Liver (tissue), 9 donors: ENCODE data around the gene TRIM9. TPM values are rescaled to one million over a fixed set of nuclear protein-coding genes. Genes with fewer than 3 reads are reported as not detected.
"Not testable (repeated sequence)": the region's sequence is repeated elsewhere in the genome, so short reads cannot be mapped to it uniquely, and the experiment has no call there.

Source experiments
- DNase-seq: peaks from one replicate; pipeline ENCODE4 v3.0.0-alpha.2; 2017; ENCODE audit warnings: low spot score
- H3K27ac ChIP-seq, 2 donors: one replicate each; pipeline ENCODE4 v1.7.0; 2013; ENCODE audit warnings: inconsistent platforms in 2 of 2, low read length in 2 of 2, control low read depth in 1 of 2, low read depth in 1 of 2, mild to moderate bottlenecking in 1 of 2
- H3K27me3 ChIP-seq, 4 donors: one replicate each; pipeline versions ENCODE4 v1.6.1 to v1.7.0; 2013; ENCODE audit warnings: low read length in 3 of 4, inconsistent platforms in 1 of 4, mild to moderate bottlenecking in 1 of 4, moderate library complexity in 1 of 4; ENCODE audit not compliant: control insufficient read depth in 4 of 4, insufficient read depth in 4 of 4
- H3K36me3 ChIP-seq, 4 donors: one replicate each; pipeline versions ENCODE4 v1.6.1 to v1.7.0; 2013; ENCODE audit warnings: low read length in 3 of 4, mild to moderate bottlenecking in 3 of 4, low read depth in 1 of 4, moderate library complexity in 1 of 4; ENCODE audit not compliant: control insufficient read depth in 4 of 4, insufficient read depth in 3 of 4
- H3K4me1 ChIP-seq, 4 donors: one replicate each; pipeline versions ENCODE4 v1.6.1 to v1.7.0; 2013; ENCODE audit warnings: low read length in 3 of 4, mild to moderate bottlenecking in 3 of 4, moderate library complexity in 1 of 4; ENCODE audit not compliant: control insufficient read depth in 4 of 4, insufficient read depth in 4 of 4
- H3K4me3 ChIP-seq, 3 donors: one replicate each; pipeline versions ENCODE4 v1.6.1 to v1.7.0; 2013; ENCODE audit warnings: low read length in 3 of 3, control low read depth in 1 of 3, low read depth in 1 of 3, mild to moderate bottlenecking in 1 of 3
- H3K9ac ChIP-seq, 2 donors: one replicate each; pipeline ENCODE4 v1.7.0; 2013; ENCODE audit warnings: low read length in 2 of 2, mild to moderate bottlenecking in 2 of 2, moderate library complexity in 2 of 2, control low read depth in 1 of 2, low read depth in 1 of 2
- H3K9me3 ChIP-seq, 4 donors: one replicate each; pipeline versions ENCODE4 v1.6.1 to v1.7.0; 2013; ENCODE audit warnings: low read length in 3 of 4; ENCODE audit not compliant: control insufficient read depth in 4 of 4
- EGR1 ChIP-seq, 2 donors: IDR thresholded peaks; 2 replicates each; pipeline ENCODE4 v1.6.1; 2016 to 2018; ENCODE audit warnings: antibody characterized with exemption in 2 of 2, low read depth in 2 of 2
- FOXA1 ChIP-seq: IDR thresholded peaks from 2 replicates; pipeline ENCODE4 v1.6.1; 2016; ENCODE audit warnings: antibody characterized with exemption
- FOXA2 ChIP-seq: IDR thresholded peaks from 2 replicates; pipeline ENCODE4 v1.6.1; 2016; ENCODE audit warnings: antibody characterized with exemption
- GABPA ChIP-seq, 2 donors: IDR thresholded peaks in 1 of 2; conservative IDR thresholded peaks in 1 of 2; 2 replicates each; pipeline ENCODE4 v1.6.1; 2016; ENCODE audit warnings: antibody characterized with exemption in 2 of 2, mild to moderate bottlenecking in 1 of 2, moderate library complexity in 1 of 2
- HNF4A ChIP-seq, 2 donors: conservative IDR thresholded peaks; 2 replicates each; pipeline ENCODE4 v1.6.1; 2016; ENCODE audit warnings: antibody characterized with exemption in 2 of 2, mild to moderate bottlenecking in 2 of 2
- HNF4G ChIP-seq: IDR thresholded peaks from 2 replicates; pipeline ENCODE4 v1.6.1; 2016; ENCODE audit warnings: antibody characterized with exemption
- MAX ChIP-seq: IDR thresholded peaks from 2 replicates; pipeline ENCODE4 v1.6.1; 2016; ENCODE audit warnings: antibody characterized with exemption
- NR2F2 ChIP-seq: IDR thresholded peaks from 2 replicates; pipeline ENCODE4 v1.6.1; 2016; ENCODE audit warnings: antibody characterized with exemption
- RAD21 ChIP-seq, 2 donors: IDR thresholded peaks; 2 replicates each; pipeline ENCODE4 v1.6.1; 2016; ENCODE audit warnings: antibody characterized with exemption in 2 of 2, mild to moderate bottlenecking in 2 of 2
- RXRA ChIP-seq, 2 donors: IDR thresholded peaks; 2 replicates each; pipeline ENCODE4 v1.6.1; 2017 to 2018; ENCODE audit warnings: antibody characterized with exemption in 2 of 2, mild to moderate bottlenecking in 1 of 2
- SP1 ChIP-seq: IDR thresholded peaks from 2 replicates; pipeline ENCODE4 v1.6.1; 2018; ENCODE audit warnings: antibody characterized with exemption, mild to moderate bottlenecking
- TAF1 ChIP-seq: conservative IDR thresholded peaks from 2 replicates; pipeline ENCODE4 v1.6.1; 2016; ENCODE audit warnings: antibody characterized with exemption, mild to moderate bottlenecking
- WGBS: extraction: QIAGEN DNeasy Blood & Tissue Kit; methylation state at CpG from one replicate; pipeline ENCODE4 v1.1.7; 2013; 5-methylcytosine and 5-hydroxymethylcytosine counted together
- polyA plus RNA-seq, 2 donors: library from polyadenylated mRNA; stranded (reverse) in 1 of 2; unstranded in 1 of 2; fragments of 200-250 nt in 1 of 2; fragments of >200 nt in 1 of 2; fragmentation: Nextera tagmentation in 1 of 2; extraction: Ambion mirVana in 1 of 2; gene quantifications; one replicate each; pipeline versions ENCODE4 v1.2.1 to v1.2.3, GENCODE V29; 2013 to 2015
- total RNA-seq, 2 donors: library from RNA; depleted of rRNA; stranded (reverse); fragments of >200 nt; gene quantifications; one replicate each; pipeline ENCODE4 v1.2.3, GENCODE V29; 2014
- TF ChIP-seq, protein P1 (sequence below): IDR thresholded peaks from 2 replicates; pipeline ENCODE4 v1.6.1; 2016; ENCODE audit warnings: antibody characterized with exemption
- TF ChIP-seq, protein P2 (sequence below): IDR thresholded peaks from 2 replicates; pipeline ENCODE4 v1.6.1; 2016; ENCODE audit warnings: antibody characterized with exemption, mild to moderate bottlenecking
- donor health status: healthy.
- donor health status: healthy.
- donor health status: healthy.
- donor health status: healthy.
- donor health status: healthy.

The TRIM9 gene
- total and polyA plus RNA-seq, 4 donors = 0.09 to 1.6 (median 0.18) TPM

DNA sequence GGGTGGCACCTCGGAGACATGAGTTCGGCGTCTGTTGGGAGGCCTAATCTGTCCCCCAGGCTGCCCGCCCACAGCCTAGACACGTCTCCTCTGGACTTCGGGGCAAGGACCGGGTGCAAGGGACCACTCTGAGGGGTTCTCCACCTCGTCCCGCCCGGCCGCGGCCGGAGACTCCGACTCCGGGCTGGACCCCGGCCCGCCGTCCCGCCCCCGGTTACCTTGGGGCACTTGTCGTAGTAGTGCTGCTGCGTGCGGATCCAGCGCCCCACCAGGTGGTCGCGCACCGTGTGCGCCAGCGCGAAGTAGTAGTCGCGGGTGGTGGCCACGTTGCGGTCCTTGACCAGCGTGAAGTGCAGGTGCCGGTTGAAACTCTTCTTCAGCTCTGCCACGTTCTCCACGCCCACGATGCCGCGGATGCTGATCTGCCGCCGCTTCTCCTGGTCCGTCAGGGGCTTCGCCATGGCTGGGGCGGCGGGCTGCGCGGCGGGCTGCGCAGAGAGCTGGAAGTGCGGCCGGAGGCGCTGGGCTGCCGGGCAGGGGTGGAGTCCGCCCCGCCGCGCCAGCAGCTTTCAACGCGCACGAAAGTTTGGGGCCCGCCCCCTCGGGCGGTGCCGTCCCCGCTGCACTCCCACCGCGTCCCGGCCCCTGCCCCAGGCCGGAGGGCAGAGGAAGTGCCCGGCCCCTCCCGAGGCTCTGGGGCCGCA lies 150.8 kb downstream of the TRIM9 start, which contains the start of gene PYGL:
Gene PYGL, minus strand, starts transcription at position 541 of the 704 bp plus-strand sequence. Its CDS starts 80 bp downstream, at position 461.
- Histone ChIP-seq H3K4me1 (peaks cover 6 to 36% (median 27%) of the 10 kb centered on the region in 4 donors), H3K27me3 (no peaks in the 10 kb centered on the region), H3K9me3 (no peaks in the 10 kb centered on the region), H3K27ac (peak within 1 kb of the TSS; percentile 78 to 92), H3K36me3 (peaks cover 0 to 11% (median 2%) of the 10 kb centered on the region in 4 donors), H3K4me3 (peak within 1 kb of the TSS; percentile 80 to 94 (median 91)), H3K9ac (peak within 1 kb of the TSS; percentile 62 to 91)
- under 1% methylated on average over 74 of the region's 74 CpGs for WGBS
- peak; percentile 72 for DNase-seq
- peak; percentile 13 for TF ChIP-seq FOXA2
- no peak for TF ChIP-seq EGR1 (IDR thresholded peaks at IDR 0.05; ENCODE audit: low read depth in 2 of 2)
- peak; percentile 2 for TF ChIP-seq TAF1

- Histone ChIP-seq H3K36me3 (peaks cover 0 to 11% (median 2%) of the 10 kb centered on the region in 4 donors), H3K9ac (peak overlapping the region; percentile 62 to 91), H3K27ac (peak overlapping the region; percentile 78 to 92), H3K9me3 (no peaks in the 10 kb centered on the region), H3K4me3 (peak overlapping the region; percentile 80 to 94 (median 91)), H3K4me1 (peaks cover 6 to 41% (median 32%) of the 10 kb centered on the region in 4 donors), H3K27me3 (no peaks in the 10 kb centered on the region)
- DNase-seq = peak; percentile 49
- 5% methylated on average over 26 of the region's 26 CpGs for WGBS
- TF ChIP-seq EGR1 (IDR thresholded peaks at IDR 0.05; ENCODE audit: low read depth in 2 of 2) = peak; percentile 58 to 69
- peak; percentile 20 for TF ChIP-seq SP1
- TF ChIP-seq TAF1 = no peak
- peak; percentile 40 to 55 for TF ChIP-seq HNF4A (conservative IDR thresholded peaks at IDR 0.05)
- TF ChIP-seq, protein P1, sequence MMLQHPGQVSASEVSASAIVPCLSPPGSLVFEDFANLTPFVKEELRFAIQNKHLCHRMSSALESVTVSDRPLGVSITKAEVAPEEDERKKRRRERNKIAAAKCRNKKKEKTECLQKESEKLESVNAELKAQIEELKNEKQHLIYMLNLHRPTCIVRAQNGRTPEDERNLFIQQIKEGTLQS = no peak
- TF ChIP-seq RXRA (IDR thresholded peaks at IDR 0.05) = peak in 1 of 2 donors; percentile 36
Measured at GRCh38 chr14:50943261-50943942, 151.5 kb downstream of the TRIM9 start.

GRCh38 chr14:50941638-50942037 lies 153.3 kb downstream of the TRIM9 start:
- H3K27ac ChIP-seq, H3K4me3 ChIP-seq, H3K9ac ChIP-seq, H3K27me3 ChIP-seq, H3K9me3 ChIP-seq, DNase-seq: not testable (repeated sequence)
- H3K4me1 ChIP-seq = peaks cover 11 to 58% (median 48%) of the 10 kb centered on the region in 4 donors
- peaks cover 0 to 11% (median 2%) of the 10 kb centered on the region in 4 donors for H3K36me3 ChIP-seq
- 89% methylated on average over 8 of the region's 8 CpGs for WGBS

- peak overlapping the region in 1 of 2 donors; percentile 29 for H3K27ac ChIP-seq
- no peak overlapping the region for H3K9ac ChIP-seq
- no peaks in the 10 kb centered on the region for H3K27me3 ChIP-seq
- peaks cover 0 to 11% (median 2%) of the 10 kb centered on the region in 4 donors for H3K36me3 ChIP-seq
- WGBS = 90% methylated on average over 6 of the region's 6 CpGs
- no peak overlapping the region for H3K4me3 ChIP-seq
- H3K9me3 ChIP-seq = no peaks in the 10 kb centered on the region
- peaks cover 14 to 60% (median 53%) of the 10 kb centered on the region in 4 donors for H3K4me1 ChIP-seq
- DNase-seq = no peak
- TF ChIP-seq HNF4G (no peak), NR2F2 (no peak), RAD21 (IDR thresholded peaks at IDR 0.05) (no peak), TAF1 (no peak), SP1 (no peak), HNF4A (conservative IDR thresholded peaks at IDR 0.05) (no peak), FOXA1 (no peak), FOXA2 (no peak), MAX (no peak), GABPA (IDR thresholded peaks at IDR 0.05 in 1 of 2, conservative IDR thresholded peaks at IDR 0.05 in 1 of 2) (no peak)
- TF ChIP-seq, protein P1 = no peak
- TF ChIP-seq, protein P2, sequence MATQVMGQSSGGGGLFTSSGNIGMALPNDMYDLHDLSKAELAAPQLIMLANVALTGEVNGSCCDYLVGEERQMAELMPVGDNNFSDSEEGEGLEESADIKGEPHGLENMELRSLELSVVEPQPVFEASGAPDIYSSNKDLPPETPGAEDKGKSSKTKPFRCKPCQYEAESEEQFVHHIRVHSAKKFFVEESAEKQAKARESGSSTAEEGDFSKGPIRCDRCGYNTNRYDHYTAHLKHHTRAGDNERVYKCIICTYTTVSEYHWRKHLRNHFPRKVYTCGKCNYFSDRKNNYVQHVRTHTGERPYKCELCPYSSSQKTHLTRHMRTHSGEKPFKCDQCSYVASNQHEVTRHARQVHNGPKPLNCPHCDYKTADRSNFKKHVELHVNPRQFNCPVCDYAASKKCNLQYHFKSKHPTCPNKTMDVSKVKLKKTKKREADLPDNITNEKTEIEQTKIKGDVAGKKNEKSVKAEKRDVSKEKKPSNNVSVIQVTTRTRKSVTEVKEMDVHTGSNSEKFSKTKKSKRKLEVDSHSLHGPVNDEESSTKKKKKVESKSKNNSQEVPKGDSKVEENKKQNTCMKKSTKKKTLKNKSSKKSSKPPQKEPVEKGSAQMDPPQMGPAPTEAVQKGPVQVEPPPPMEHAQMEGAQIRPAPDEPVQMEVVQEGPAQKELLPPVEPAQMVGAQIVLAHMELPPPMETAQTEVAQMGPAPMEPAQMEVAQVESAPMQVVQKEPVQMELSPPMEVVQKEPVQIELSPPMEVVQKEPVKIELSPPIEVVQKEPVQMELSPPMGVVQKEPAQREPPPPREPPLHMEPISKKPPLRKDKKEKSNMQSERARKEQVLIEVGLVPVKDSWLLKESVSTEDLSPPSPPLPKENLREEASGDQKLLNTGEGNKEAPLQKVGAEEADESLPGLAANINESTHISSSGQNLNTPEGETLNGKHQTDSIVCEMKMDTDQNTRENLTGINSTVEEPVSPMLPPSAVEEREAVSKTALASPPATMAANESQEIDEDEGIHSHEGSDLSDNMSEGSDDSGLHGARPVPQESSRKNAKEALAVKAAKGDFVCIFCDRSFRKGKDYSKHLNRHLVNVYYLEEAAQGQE = no peak
Measured at GRCh38 chr14:50941151-50941550, 153.8 kb downstream of the TRIM9 start.
